ENCODE results near the gene FADS1. TPM values are rescaled to one million over a fixed set of nuclear protein-coding genes. Genes with fewer than 3 reads are reported as not detected.

The FADS1 gene
- total RNA-seq, 1 donor from 2014 or later: 74.6 TPM

- H3K79me2 ChIP-seq (ENCODE audit: insufficient read depth, low read length): no peaks in the 10 kb centered on the region
- no peak overlapping the region for H2AFZ ChIP-seq (ENCODE audit: low read depth, low read length)
- FAIRE-seq (no peak), DNase-seq (ENCODE audit: low read depth) (no peak)
- H3K36me3 Mint-ChIP-seq (ENCODE audit: low read depth, unreplicated experiment): peaks cover 16% of the 10 kb centered on the region
- H3K36me3 ChIP-seq (ENCODE audit: insufficient read depth, low read length): peaks cover 48% of the 10 kb centered on the region
- H3K4me3 Mint-ChIP-seq (ENCODE audit: unreplicated experiment): no peak overlapping the region
- H3K27me3 ChIP-seq (ENCODE audit: insufficient read depth, low read length): no peaks in the 10 kb centered on the region
- H3K9me3 Mint-ChIP-seq (ENCODE audit: unreplicated experiment): no peaks in the 10 kb centered on the region
- no peaks in the 10 kb centered on the region for H3K9me3 ChIP-seq (ENCODE audit: insufficient read depth, low read depth, low read length)
- H3K4me1 Mint-ChIP-seq (ENCODE audit: low read depth, unreplicated experiment): no peaks in the 10 kb centered on the region
- H3K27ac ChIP-seq (ENCODE audit: low read depth, low read length): no peak overlapping the region
- H3K4me1 ChIP-seq (ENCODE audit: insufficient read depth, low read length): no peaks in the 10 kb centered on the region
- no peak overlapping the region for H3K4me3 ChIP-seq (ENCODE audit: insufficient read depth, low read depth, low read length)
- peaks cover 46% of the 10 kb centered on the region for H4K20me1 ChIP-seq (ENCODE audit: insufficient read depth, low read length)
- TF ChIP-seq EZH2 (IDR thresholded peaks at IDR 0.05; ENCODE audit: insufficient read depth, low read length) (no peak), CTCF (IDR thresholded peaks at IDR 0.05; ENCODE audit: insufficient read depth, low read depth, low read length) (no peak)
- no peaks in the 10 kb centered on the region for H3K27me3 Mint-ChIP-seq (ENCODE audit: low read depth, unreplicated experiment)
- H3K9ac ChIP-seq (ENCODE audit: low read length): no peak overlapping the region
- H3K27ac Mint-ChIP-seq (ENCODE audit: unreplicated experiment): no peak overlapping the region
- no peak overlapping the region for H3K4me2 ChIP-seq (ENCODE audit: low read length)
These were observed 31.8 kb upstream of the FADS1 start for GRCh38 chr11:61848631-61849030.

- Histone ChIP-seq H3K9ac (ENCODE audit: low read length) (no peak overlapping the region), H4K20me1 (ENCODE audit: insufficient read depth, low read length) (peaks cover 46% of the 10 kb centered on the region), H3K36me3 (ENCODE audit: insufficient read depth, low read length) (peaks cover 46% of the 10 kb centered on the region), H3K27me3 (ENCODE audit: insufficient read depth, low read length) (no peaks in the 10 kb centered on the region), H3K4me3 (ENCODE audit: insufficient read depth, low read depth, low read length) (no peak overlapping the region), H3K79me2 (ENCODE audit: insufficient read depth, low read length) (no peaks in the 10 kb centered on the region), H3K4me2 (ENCODE audit: low read length) (no peak overlapping the region), H3K4me1 (ENCODE audit: insufficient read depth, low read length) (no peaks in the 10 kb centered on the region), H3K27ac (ENCODE audit: low read depth, low read length) (no peak overlapping the region), H2AFZ (ENCODE audit: low read depth, low read length) (no peak overlapping the region), H3K9me3 (ENCODE audit: insufficient read depth, low read depth, low read length) (no peaks in the 10 kb centered on the region)
- no peaks in the 10 kb centered on the region for H3K9me3 Mint-ChIP-seq (ENCODE audit: unreplicated experiment)
- no peaks in the 10 kb centered on the region for H3K27me3 Mint-ChIP-seq (ENCODE audit: low read depth, unreplicated experiment)
- no peak for DNase-seq (ENCODE audit: low read depth)
- peaks cover 14% of the 10 kb centered on the region for H3K36me3 Mint-ChIP-seq (ENCODE audit: low read depth, unreplicated experiment)
- TF ChIP-seq CTCF (IDR thresholded peaks at IDR 0.05; ENCODE audit: insufficient read depth, low read depth, low read length) (no peak), EZH2 (IDR thresholded peaks at IDR 0.05; ENCODE audit: insufficient read depth, low read length) (no peak)
- H3K4me1 Mint-ChIP-seq (ENCODE audit: low read depth, unreplicated experiment): no peaks in the 10 kb centered on the region
- no peak for FAIRE-seq
- no peak overlapping the region for H3K4me3 Mint-ChIP-seq (ENCODE audit: unreplicated experiment)
- no peak overlapping the region for H3K27ac Mint-ChIP-seq (ENCODE audit: unreplicated experiment)
These were observed 31.2 kb upstream of the FADS1 start for GRCh38 chr11:61847914-61848581.

GRCh38 chr11:61846362-61847020 is 29.7 kb upstream of the FADS1 start:
- Mint-ChIP-seq H3K4me3 (ENCODE audit: unreplicated experiment) (no peak overlapping the region), H3K27me3 (ENCODE audit: low read depth, unreplicated experiment) (no peaks in the 10 kb centered on the region), H3K27ac (ENCODE audit: unreplicated experiment) (no peak overlapping the region), H3K4me1 (ENCODE audit: low read depth, unreplicated experiment) (no peaks in the 10 kb centered on the region), H3K9me3 (ENCODE audit: unreplicated experiment) (no peaks in the 10 kb centered on the region), H3K36me3 (ENCODE audit: low read depth, unreplicated experiment) (peaks cover 19% of the 10 kb centered on the region)
- H3K79me2 ChIP-seq (ENCODE audit: insufficient read depth, low read length): no peaks in the 10 kb centered on the region
- TF ChIP-seq CTCF (IDR thresholded peaks at IDR 0.05; ENCODE audit: insufficient read depth, low read depth, low read length): no peak
- no peak for TF ChIP-seq EZH2 (IDR thresholded peaks at IDR 0.05; ENCODE audit: insufficient read depth, low read length)
- H3K4me1 ChIP-seq (ENCODE audit: insufficient read depth, low read length): no peaks in the 10 kb centered on the region
- no peak overlapping the region for H3K4me3 ChIP-seq (ENCODE audit: insufficient read depth, low read depth, low read length)
- H3K4me2 ChIP-seq (ENCODE audit: low read length): no peak overlapping the region
- H3K36me3 ChIP-seq (ENCODE audit: insufficient read depth, low read length): peaks cover 56% of the 10 kb centered on the region
- H3K9ac ChIP-seq (ENCODE audit: low read length): no peak overlapping the region
- H4K20me1 ChIP-seq (ENCODE audit: insufficient read depth, low read length): peaks cover 51% of the 10 kb centered on the region
- H3K27ac ChIP-seq (ENCODE audit: low read depth, low read length): no peak overlapping the region
- H3K27me3 ChIP-seq (ENCODE audit: insufficient read depth, low read length): no peaks in the 10 kb centered on the region
- DNase-seq (ENCODE audit: low read depth) (no peak), FAIRE-seq (no peak)
- no peak overlapping the region for H2AFZ ChIP-seq (ENCODE audit: low read depth, low read length)
- no peaks in the 10 kb centered on the region for H3K9me3 ChIP-seq (ENCODE audit: insufficient read depth, low read depth, low read length)

All from astrocyte (in vitro differentiated cells and primary cell).